ENCODE results near the gene GRID1. TPM values are rescaled to one million over a fixed set of nuclear protein-coding genes. Genes with fewer than 3 reads are reported as not detected.

Gene GRID1
- total RNA-seq, 2 donors from 2014 or later = 0.52 to 0.59 TPM

Small RNA genes lying within 50 kb of the gene (microRNA-seq; reads per million reads assigned to microRNA genes)
- 1.6 to 3.0 reads per million in 2 donors for gene MIR346

Other genes starting within 250 kb of the GRID1 start
- gene WAPL, start 155.0 kb upstream of the GRID1 start, total RNA-seq = 10 to 100 TPM; 20.4 to 25.1 TPM

All from left cardiac atrium (tissue), 2 donors.